NCI-H2227 (cell line): ENCODE results near the gene PCK2.

Experiments used
- DNase-seq: peaks from one replicate; lab custom pipeline; 2025; ENCODE audit not compliant: unreplicated experiment; lab: John Stamatoyannopoulos, UW

The PCK2 gene

GRCh38 chr14:24150567-24150966 lies 56.5 kb downstream of the PCK2 start:
- DNase-seq = no peak

- no peak for DNase-seq
Observed at GRCh38 chr14:24150993-24151392, 56.9 kb downstream of the PCK2 start.

- DNase-seq = no peak
Observed at GRCh38 chr14:24151404-24152080, 57.4 kb downstream of the PCK2 start.
